NT2/D1 (cell line): Measurements from ENCODE around the gene CFAP20.

Source experiments
- YY1 ChIP-seq: IDR thresholded peaks from 2 replicates; pipeline ENCODE4 v1.6.1; 2011; ENCODE audit not compliant: insufficient read length, insufficient read depth
- ZNF274 ChIP-seq: IDR thresholded peaks from 2 replicates; pipeline ENCODE4 v1.6.1; 2011; ENCODE audit warnings: mild to moderate bottlenecking, low read depth, low read length

DNA sequence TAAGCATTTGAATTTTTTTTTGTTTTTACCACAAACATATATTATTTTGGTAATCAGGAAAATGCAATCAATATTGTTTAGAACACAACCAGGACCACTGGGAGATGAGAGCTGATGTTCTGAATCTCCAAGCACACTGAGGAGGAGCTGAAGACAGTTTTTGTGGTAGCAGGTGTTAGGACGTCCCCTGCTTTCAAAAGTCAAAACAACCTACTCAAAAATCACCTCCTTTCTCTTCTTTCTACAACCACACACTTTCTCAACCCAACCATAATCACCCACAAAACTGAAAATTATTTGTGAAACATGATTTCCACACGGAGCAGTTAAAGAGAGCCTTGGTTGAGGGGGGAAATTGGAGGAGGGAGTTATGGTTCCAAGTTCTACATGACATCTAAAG lies 26.7 kb upstream of the CFAP20 start:
- no peak for TF ChIP-seq YY1
- no peak for TF ChIP-seq ZNF274
